GM20000 (cell line): ENCODE results near the gene C9orf85.
A peak's percentile ranks its signal among the peaks of the same experiment; 100 is the strongest.
"Not testable (repeated sequence)": the region's sequence is repeated elsewhere in the genome, so short reads cannot be mapped to it uniquely, and the experiment has no call there.

Experiments
- DNase-seq: peaks from one replicate; pipeline ENCODE4 v3.0.0; 2012; ENCODE audit warnings: low spot score
- CTCF ChIP-seq: IDR thresholded peaks from 2 replicates; pipeline ENCODE4 v1.5.1; 2012; ENCODE audit warnings: mild to moderate bottlenecking, control low read depth; ENCODE audit errors: extremely low read depth, missing control alignments

C9orf85 gene

DNA sequence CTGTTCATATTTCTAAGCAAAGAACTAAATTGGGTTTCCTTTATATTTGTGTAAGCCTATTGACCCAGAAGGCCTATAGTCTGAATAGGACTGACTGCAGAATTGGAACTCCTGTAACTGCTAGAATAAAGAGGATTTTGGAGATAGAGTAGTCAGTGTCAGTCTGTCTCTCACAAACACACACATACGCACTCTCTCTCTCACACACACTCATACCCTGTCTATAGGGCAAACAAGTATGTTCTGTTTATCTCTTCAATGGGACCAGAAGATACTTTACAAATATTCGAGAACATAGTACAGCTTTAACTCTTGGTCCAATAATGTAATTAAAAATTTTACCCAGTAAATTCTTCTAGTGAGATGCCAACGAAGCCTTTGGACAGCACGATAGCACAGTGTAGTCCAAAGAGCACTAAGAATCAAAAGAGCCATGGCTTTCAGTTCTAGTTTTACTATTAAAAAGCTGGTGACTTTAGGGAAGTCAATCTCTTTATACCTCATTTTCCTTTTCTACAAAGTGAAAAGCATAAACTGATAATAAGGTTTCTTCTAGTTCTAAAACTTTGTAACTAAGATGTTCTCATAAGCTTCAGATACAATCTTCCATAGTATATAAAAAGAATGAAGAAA, 19.8 kb upstream of the C9orf85 start:
- TF ChIP-seq CTCF, result no peak
- no peak for DNase-seq

DNA sequence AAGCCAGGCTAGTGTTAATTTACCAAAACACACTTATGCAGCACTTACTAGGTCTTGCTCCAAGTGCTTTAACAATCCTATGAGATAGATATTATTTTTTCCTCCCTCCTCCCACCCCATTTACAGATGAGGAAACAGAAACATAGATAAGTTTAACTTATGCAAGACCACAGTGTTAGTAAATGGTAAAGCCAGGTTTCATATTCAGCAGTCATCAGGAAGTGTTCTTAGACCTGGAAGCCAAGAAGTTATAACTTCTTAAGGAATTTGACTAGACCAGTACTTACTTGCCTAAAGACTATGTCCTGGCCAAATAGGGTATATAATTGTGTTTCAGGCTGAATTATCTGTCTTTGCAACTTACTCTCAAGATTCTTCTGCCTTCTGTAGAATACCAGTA, 16.3 kb upstream of the C9orf85 start:
- no peak for DNase-seq
- no peak for TF ChIP-seq CTCF

- no peak for TF ChIP-seq CTCF
- DNase-seq, result no peak
Measured at GRCh38 chr9:71895955-71896354, 15.5 kb upstream of the C9orf85 start.

- DNase-seq, result no peak
- no peak for TF ChIP-seq CTCF
Measured at GRCh38 chr9:71896761-71897160, 14.7 kb upstream of the C9orf85 start.

GRCh38 chr9:71897577-71897976, 13.9 kb upstream of the C9orf85 start:
- DNase-seq, result peak; percentile 33
- no peak for TF ChIP-seq CTCF

DNA sequence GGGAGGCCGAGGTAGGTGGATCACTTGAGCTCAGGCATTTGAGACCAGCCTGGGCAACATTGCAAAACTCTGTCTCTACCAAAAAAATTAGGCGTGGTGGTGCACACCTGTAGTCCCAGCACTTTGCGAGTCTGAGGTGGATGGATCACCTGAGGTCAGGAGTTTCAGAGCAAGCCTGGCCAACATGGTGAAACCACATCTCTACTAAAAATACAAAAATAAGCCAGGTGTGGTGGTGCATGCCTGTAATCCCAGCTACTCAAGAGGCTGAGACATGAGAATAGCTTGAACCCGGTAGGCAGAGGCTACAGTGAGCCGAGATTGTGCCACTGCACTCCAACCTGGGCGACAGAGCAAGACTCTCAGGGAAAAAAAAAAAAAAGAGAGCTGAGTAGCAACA, 12.7 kb upstream of the C9orf85 start:
- not testable (repeated sequence) for DNase-seq

GRCh38 chr9:71901695-71902597, 9.5 kb upstream of the C9orf85 start:
- DNase-seq, result no peak

More at GRCh38 chr9:71901695-71902597, 9.5 kb upstream of the C9orf85 start:
- TF ChIP-seq CTCF, result peak; percentile 5
